HepG2 (cell line): ENCODE data around the gene ANXA10.

Experiments used
- NR2F2 ChIP-seq: IDR thresholded peaks from 2 replicates; pipeline ENCODE4 v1.6.1; 2012; ENCODE audit warnings: low read depth, inconsistent platforms, borderline replicate concordance
- SUZ12 ChIP-seq: fragments of 150-350 bp; IDR thresholded peaks from 2 replicates; pipeline ENCODE4 v1.6.1; 2014; ENCODE audit warnings: low read depth, low read length
- SYNCRIP ChIP-seq: fragments of 200-400 bp; formaldehyde crosslinking; IDR thresholded peaks from 2 replicates; pipeline ENCODE4 v1.6.1; 2018; ENCODE audit warnings: mild to moderate bottlenecking, low read depth, low read length; ENCODE audit not compliant: insufficient read depth
- TF ChIP-seq, protein P1 (sequence below): sonication (generic); formaldehyde crosslinking; conservative IDR thresholded peaks from 2 replicates; pipeline ENCODE4 v1.5.0; 2020; ENCODE audit warnings: missing genetic modification reagents
- TF ChIP-seq, protein P2 (sequence below): sonication (generic); formaldehyde crosslinking; IDR thresholded peaks from 2 replicates; pipeline ENCODE4 v1.5.0; 2020; ENCODE audit warnings: mild to moderate bottlenecking, missing genetic modification reagents, moderate library complexity

DNA sequence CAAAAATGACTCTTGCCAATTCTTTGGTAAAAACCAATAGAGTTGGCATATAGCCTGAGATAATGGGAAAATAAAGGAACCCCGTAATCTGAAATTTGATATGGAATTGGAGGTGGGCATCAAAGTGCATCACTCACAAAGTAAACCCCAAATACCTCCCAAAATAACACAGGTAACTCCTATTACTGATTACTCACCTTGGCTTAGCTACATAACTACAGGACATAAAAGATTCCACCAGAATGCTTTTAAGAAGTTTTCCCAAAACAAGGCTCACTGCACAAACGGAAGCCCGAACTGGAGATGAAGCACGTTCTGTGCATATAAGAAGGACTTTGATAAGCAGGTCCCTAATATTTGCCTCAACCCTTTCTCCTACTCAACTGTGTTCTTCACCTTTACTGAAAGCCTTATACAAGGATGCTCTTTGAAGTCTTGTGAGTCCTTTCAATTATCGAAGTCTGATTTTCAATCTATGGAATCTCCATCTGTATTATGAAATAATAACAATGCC, 14.6 kb upstream of the ANXA10 start:
- TF ChIP-seq, protein P1, sequence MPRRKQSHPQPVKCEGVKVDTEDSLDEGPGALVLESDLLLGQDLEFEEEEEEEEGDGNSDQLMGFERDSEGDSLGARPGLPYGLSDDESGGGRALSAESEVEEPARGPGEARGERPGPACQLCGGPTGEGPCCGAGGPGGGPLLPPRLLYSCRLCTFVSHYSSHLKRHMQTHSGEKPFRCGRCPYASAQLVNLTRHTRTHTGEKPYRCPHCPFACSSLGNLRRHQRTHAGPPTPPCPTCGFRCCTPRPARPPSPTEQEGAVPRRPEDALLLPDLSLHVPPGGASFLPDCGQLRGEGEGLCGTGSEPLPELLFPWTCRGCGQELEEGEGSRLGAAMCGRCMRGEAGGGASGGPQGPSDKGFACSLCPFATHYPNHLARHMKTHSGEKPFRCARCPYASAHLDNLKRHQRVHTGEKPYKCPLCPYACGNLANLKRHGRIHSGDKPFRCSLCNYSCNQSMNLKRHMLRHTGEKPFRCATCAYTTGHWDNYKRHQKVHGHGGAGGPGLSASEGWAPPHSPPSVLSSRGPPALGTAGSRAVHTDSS: no peak
- TF ChIP-seq SYNCRIP (no peak), NR2F2 (no peak), SUZ12 (no peak)
- TF ChIP-seq, protein P2, sequence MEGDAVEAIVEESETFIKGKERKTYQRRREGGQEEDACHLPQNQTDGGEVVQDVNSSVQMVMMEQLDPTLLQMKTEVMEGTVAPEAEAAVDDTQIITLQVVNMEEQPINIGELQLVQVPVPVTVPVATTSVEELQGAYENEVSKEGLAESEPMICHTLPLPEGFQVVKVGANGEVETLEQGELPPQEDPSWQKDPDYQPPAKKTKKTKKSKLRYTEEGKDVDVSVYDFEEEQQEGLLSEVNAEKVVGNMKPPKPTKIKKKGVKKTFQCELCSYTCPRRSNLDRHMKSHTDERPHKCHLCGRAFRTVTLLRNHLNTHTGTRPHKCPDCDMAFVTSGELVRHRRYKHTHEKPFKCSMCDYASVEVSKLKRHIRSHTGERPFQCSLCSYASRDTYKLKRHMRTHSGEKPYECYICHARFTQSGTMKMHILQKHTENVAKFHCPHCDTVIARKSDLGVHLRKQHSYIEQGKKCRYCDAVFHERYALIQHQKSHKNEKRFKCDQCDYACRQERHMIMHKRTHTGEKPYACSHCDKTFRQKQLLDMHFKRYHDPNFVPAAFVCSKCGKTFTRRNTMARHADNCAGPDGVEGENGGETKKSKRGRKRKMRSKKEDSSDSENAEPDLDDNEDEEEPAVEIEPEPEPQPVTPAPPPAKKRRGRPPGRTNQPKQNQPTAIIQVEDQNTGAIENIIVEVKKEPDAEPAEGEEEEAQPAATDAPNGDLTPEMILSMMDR (CRISPR knock-in tag): no peak
